Measurements from ENCODE around the gene FLT1.

FLT1 gene

DNA sequence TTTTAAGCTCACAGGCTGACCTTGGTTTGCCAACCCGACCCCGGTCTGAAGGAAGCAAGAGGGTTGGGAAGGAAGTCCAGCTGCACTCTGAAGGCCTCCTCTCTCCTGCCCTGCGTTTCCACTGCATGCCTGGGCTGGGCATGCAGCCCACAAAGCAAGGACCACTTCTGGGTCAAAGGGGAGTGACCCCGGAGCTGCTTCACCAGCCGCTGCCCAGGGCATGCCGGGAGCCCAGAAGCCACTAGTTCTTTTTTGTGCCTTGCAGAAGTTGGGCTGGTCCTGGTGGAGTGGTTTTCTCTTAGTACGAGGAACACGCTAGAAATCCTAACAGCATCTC lies 166.7 kb downstream of the FLT1 start:
- Histone ChIP-seq H3K4me3 (replicated peaks; ENCODE audit: insufficient read depth, low read length) (no peak overlapping the region), H3K27me3 (ENCODE audit: insufficient read depth, poor library complexity, severe bottlenecking) (peaks cover 18% of the 10 kb centered on the region), H3K27ac (replicated peaks) (no peak overlapping the region)
- TF ChIP-seq, protein P1, sequence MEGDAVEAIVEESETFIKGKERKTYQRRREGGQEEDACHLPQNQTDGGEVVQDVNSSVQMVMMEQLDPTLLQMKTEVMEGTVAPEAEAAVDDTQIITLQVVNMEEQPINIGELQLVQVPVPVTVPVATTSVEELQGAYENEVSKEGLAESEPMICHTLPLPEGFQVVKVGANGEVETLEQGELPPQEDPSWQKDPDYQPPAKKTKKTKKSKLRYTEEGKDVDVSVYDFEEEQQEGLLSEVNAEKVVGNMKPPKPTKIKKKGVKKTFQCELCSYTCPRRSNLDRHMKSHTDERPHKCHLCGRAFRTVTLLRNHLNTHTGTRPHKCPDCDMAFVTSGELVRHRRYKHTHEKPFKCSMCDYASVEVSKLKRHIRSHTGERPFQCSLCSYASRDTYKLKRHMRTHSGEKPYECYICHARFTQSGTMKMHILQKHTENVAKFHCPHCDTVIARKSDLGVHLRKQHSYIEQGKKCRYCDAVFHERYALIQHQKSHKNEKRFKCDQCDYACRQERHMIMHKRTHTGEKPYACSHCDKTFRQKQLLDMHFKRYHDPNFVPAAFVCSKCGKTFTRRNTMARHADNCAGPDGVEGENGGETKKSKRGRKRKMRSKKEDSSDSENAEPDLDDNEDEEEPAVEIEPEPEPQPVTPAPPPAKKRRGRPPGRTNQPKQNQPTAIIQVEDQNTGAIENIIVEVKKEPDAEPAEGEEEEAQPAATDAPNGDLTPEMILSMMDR (IDR thresholded peaks at IDR 0.05; ENCODE audit: insufficient read depth, low read length): no peak
- TF ChIP-seq SPI1 (IDR thresholded peaks at IDR 0.05; ENCODE audit: borderline replicate concordance, low read depth) (no peak), GABPA (IDR thresholded peaks at IDR 0.05; ENCODE audit: low read depth) (no peak), POLR2AphosphoS5 (IDR thresholded peaks at IDR 0.05; ENCODE audit: low read depth) (no peak)
- no peak for DNase-seq (ENCODE audit: low read depth in 1 of 2, low spot score in 1 of 2)

DNA sequence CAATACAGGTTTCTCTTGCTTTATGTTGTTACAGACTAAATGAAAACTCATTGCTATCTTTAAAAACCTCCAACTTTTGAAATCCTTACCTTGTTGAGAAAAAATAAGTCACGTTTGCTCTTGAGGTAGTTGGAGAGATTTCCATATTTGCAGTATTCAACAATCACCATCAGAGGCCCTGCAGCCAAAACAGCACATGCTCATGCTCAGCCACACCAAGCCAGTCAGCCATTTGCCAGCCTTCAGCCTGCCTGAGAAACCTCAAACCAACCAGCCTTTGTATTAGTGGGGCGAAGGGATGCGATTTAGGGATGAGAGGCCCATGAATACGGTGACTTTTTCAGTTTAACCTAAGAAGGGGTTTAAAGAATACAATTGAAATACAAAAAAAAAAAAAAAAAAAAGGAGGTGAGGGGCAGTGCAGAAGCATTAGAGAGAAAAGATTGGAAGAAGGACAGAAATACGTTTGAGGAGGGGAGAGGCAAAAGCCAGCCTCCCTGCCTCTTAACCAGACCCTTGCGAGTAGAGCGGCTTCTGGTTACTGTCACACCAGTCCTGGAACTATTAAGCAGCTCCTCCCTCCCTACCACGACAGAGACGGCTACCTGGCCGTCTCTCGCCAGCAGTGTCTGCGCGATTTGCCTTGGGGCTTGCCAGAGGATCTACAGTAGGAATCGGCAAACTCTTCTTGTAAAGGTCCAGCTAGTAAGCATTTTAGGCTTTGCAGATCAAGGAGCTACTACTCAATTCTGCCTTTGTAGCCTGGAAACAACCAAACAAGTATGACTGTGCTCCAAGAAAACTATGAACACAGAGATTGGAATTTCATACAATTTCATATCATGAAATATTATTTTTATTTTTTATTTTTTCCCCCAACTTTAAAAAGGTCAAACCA lies 167.3 kb downstream of the FLT1 start:
- Histone ChIP-seq H3K27ac (replicated peaks) (no peak overlapping the region), H3K4me3 (replicated peaks; ENCODE audit: insufficient read depth, low read length) (no peak overlapping the region), H3K27me3 (ENCODE audit: insufficient read depth, poor library complexity, severe bottlenecking) (peaks cover 18% of the 10 kb centered on the region)
- DNase-seq (ENCODE audit: low read depth in 1 of 2, low spot score in 1 of 2): no peak
- TF ChIP-seq POLR2AphosphoS5 (IDR thresholded peaks at IDR 0.05; ENCODE audit: low read depth) (no peak), GABPA (IDR thresholded peaks at IDR 0.05; ENCODE audit: low read depth) (no peak), SPI1 (IDR thresholded peaks at IDR 0.05; ENCODE audit: borderline replicate concordance, low read depth) (no peak)
- TF ChIP-seq, protein P1 (IDR thresholded peaks at IDR 0.05; ENCODE audit: insufficient read depth, low read length): no peak
- TF ChIP-seq, protein P2, sequence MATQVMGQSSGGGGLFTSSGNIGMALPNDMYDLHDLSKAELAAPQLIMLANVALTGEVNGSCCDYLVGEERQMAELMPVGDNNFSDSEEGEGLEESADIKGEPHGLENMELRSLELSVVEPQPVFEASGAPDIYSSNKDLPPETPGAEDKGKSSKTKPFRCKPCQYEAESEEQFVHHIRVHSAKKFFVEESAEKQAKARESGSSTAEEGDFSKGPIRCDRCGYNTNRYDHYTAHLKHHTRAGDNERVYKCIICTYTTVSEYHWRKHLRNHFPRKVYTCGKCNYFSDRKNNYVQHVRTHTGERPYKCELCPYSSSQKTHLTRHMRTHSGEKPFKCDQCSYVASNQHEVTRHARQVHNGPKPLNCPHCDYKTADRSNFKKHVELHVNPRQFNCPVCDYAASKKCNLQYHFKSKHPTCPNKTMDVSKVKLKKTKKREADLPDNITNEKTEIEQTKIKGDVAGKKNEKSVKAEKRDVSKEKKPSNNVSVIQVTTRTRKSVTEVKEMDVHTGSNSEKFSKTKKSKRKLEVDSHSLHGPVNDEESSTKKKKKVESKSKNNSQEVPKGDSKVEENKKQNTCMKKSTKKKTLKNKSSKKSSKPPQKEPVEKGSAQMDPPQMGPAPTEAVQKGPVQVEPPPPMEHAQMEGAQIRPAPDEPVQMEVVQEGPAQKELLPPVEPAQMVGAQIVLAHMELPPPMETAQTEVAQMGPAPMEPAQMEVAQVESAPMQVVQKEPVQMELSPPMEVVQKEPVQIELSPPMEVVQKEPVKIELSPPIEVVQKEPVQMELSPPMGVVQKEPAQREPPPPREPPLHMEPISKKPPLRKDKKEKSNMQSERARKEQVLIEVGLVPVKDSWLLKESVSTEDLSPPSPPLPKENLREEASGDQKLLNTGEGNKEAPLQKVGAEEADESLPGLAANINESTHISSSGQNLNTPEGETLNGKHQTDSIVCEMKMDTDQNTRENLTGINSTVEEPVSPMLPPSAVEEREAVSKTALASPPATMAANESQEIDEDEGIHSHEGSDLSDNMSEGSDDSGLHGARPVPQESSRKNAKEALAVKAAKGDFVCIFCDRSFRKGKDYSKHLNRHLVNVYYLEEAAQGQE (IDR thresholded peaks at IDR 0.05; ENCODE audit: insufficient replicate concordance, low read depth): no peak

DNA sequence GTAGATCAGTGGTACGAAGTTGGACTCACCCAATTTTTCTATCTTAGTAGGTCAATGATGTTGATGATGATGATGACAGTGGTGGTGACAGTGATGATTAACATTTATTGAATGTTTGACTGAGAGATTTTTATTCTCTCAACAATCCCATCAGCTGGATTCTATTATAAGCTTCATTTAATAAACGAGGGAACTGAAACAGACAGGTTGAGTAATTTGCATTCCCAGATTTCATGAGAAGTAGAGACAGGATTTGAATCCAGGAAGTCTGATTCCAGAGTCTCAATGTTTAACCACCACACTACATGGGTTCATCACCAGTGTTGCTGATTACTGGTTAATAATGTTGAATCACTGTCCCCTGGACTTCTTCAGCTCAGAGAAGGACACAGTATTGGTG lies 168.9 kb downstream of the FLT1 start:
- Histone ChIP-seq H3K27me3 (ENCODE audit: insufficient read depth, poor library complexity, severe bottlenecking) (peaks cover 17% of the 10 kb centered on the region), H3K4me3 (replicated peaks; ENCODE audit: insufficient read depth, low read length) (no peak overlapping the region), H3K27ac (replicated peaks) (no peak overlapping the region)
- TF ChIP-seq, protein P2 (IDR thresholded peaks at IDR 0.05; ENCODE audit: insufficient replicate concordance, low read depth): no peak
- TF ChIP-seq SPI1 (IDR thresholded peaks at IDR 0.05; ENCODE audit: borderline replicate concordance, low read depth): no peak
- no peak for TF ChIP-seq GABPA (IDR thresholded peaks at IDR 0.05; ENCODE audit: low read depth)
- no peak for TF ChIP-seq POLR2AphosphoS5 (IDR thresholded peaks at IDR 0.05; ENCODE audit: low read depth)
- TF ChIP-seq, protein P1 (IDR thresholded peaks at IDR 0.05; ENCODE audit: insufficient read depth, low read length): no peak
- no peak for DNase-seq (ENCODE audit: low read depth in 1 of 2, low spot score in 1 of 2)

Measured in HL-60 (cell line).